Endothelial cell of umbilical vein (primary cell): ENCODE measurements around the gene CAMTA1. TPM values are rescaled to one million over a fixed set of nuclear protein-coding genes. Genes with fewer than 3 reads are reported as not detected.

Experiments used
- BruUV-seq: library from RNA; stranded (reverse); fragments of 400-500 nt; replicated peaks from 2 replicates; lab custom pipeline; 2021; lab: Mats Ljungman, UMichigan
- CTCF ChIA-PET: fragments of 300-600, 350-600 bp; sonication (Branson Sonifier 250); formaldehyde crosslinking; loops from one replicate; lab custom pipeline; 2021; ENCODE audit warnings: antibody characterized with exemption, inconsistent platforms; lab: Charles Lee
- POLR2A ChIA-PET: fragments of 300-600, 350-600 bp; sonication (Branson Sonifier 250); formaldehyde crosslinking; loops from one replicate; lab custom pipeline; 2021; ENCODE audit warnings: antibody characterized with exemption, inconsistent platforms; lab: Charles Lee
- DNase-seq: peaks from one replicate; pipeline ENCODE4 v3.0.0-alpha.2; 2011; ENCODE audit warnings: low read depth, low spot score
- FAIRE-seq: peaks from 2 replicates; lab custom pipeline; 2011; peaks lifted over from hg19 to GRCh38; lab: Jason Lieb, UNC
- H2AFZ ChIP-seq: 2 replicates; pipeline ENCODE4 v1.6.0; 2012; ENCODE audit warnings: low read depth, low read length, control low read depth, inconsistent platforms
- H3K27ac ChIP-seq: 2 replicates; pipeline ENCODE4 v1.5.1; 2011; ENCODE audit warnings: low read depth, mild to moderate bottlenecking, control low read depth, low read length, moderate library complexity; ENCODE audit not compliant: insufficient read depth
- H3K27me3 ChIP-seq, 2 experiments: 2 replicates each; pipeline versions ENCODE4 v1.6.0 to v1.6.1; 2011; ENCODE audit warnings: low read length in 2 of 2, mixed read lengths in 1 of 2; ENCODE audit not compliant: control insufficient read depth in 2 of 2, insufficient read depth in 2 of 2
- H3K36me3 ChIP-seq, 2 experiments: 2 replicates in 1 of 2; 3 replicates in 1 of 2; pipeline ENCODE4 v1.5.1; 2011; ENCODE audit warnings: low read length in 2 of 2, mild to moderate bottlenecking in 1 of 2, moderate library complexity in 1 of 2; ENCODE audit not compliant: control insufficient read depth in 2 of 2, insufficient read depth in 2 of 2; ENCODE audit errors: extremely low read depth in 1 of 2
- H3K4me1 ChIP-seq: 3 replicates; pipeline ENCODE4 v1.5.1; 2011; ENCODE audit warnings: mild to moderate bottlenecking, low read length; ENCODE audit not compliant: control insufficient read depth, insufficient read depth; ENCODE audit errors: extremely low read depth
- H3K4me2 ChIP-seq: 2 replicates; pipeline ENCODE4 v1.6.1; 2011; ENCODE audit warnings: low read length, control low read depth, mixed read lengths; ENCODE audit not compliant: insufficient read depth
- H3K4me3 ChIP-seq, 3 experiments: fragments of 200-600 bp in 1 of 3; sonication (generic), shearing (Covaris generic) in 1 of 3; replicated peaks in 1 of 3; 2 replicates each; pipeline ENCODE4 v1.5.1; 2011 to 2016; ENCODE audit warnings: control low read depth in 3 of 3, low read length in 3 of 3, mild to moderate bottlenecking in 2 of 3, inconsistent platforms in 1 of 3, low read depth in 1 of 3, moderate library complexity in 1 of 3; ENCODE audit not compliant: insufficient read depth in 1 of 3
- H3K79me2 ChIP-seq: 2 replicates; pipeline ENCODE4 v1.6.0; 2012; ENCODE audit warnings: low read length, inconsistent platforms; ENCODE audit not compliant: control insufficient read depth, insufficient read depth
- H3K9ac ChIP-seq: replicated peaks from 2 replicates; pipeline ENCODE3; 2011; ENCODE audit warnings: low read length, control low read depth; ENCODE audit not compliant: insufficient read depth; ENCODE audit errors: extremely low read depth
- H3K9me1 ChIP-seq: replicated peaks from 3 replicates; pipeline ENCODE4 v1.6.0; 2011; ENCODE audit warnings: mild to moderate bottlenecking, low read length; ENCODE audit not compliant: control insufficient read depth, insufficient read depth; ENCODE audit errors: extremely low read depth
- H3K9me3 ChIP-seq: replicated peaks from 2 replicates; pipeline ENCODE4 v1.5.1; 2012; ENCODE audit warnings: low read length, inconsistent platforms; ENCODE audit not compliant: control insufficient read depth, insufficient read depth
- H4K20me1 ChIP-seq: replicated peaks from 2 replicates; pipeline ENCODE3; 2011; ENCODE audit warnings: mild to moderate bottlenecking, low read length; ENCODE audit not compliant: control insufficient read depth, insufficient read depth; ENCODE audit errors: extremely low read depth
- CTCF ChIP-seq, 2 donors: IDR thresholded peaks; 1 replicate in 1 of 2; 2 replicates in 1 of 2; pipeline ENCODE4 v1.5.1; 2011; ENCODE audit warnings: low read length in 2 of 2, mild to moderate bottlenecking in 2 of 2, moderate library complexity in 2 of 2, control low read depth in 1 of 2, inconsistent platforms in 1 of 2, low read depth in 1 of 2; ENCODE audit not compliant: insufficient read depth in 1 of 2; ENCODE audit errors: extremely low read depth in 1 of 2
- EZH2 ChIP-seq: IDR thresholded peaks from 2 replicates; pipeline ENCODE4 v1.6.1; 2012; ENCODE audit warnings: borderline replicate concordance, low read depth, mild to moderate bottlenecking, moderate library complexity, low read length, inconsistent platforms; ENCODE audit not compliant: severe bottlenecking
- FOS ChIP-seq: IDR thresholded peaks from 2 replicates; pipeline ENCODE4 v1.6.1; 2011; ENCODE audit warnings: mild to moderate bottlenecking, low read length, moderate library complexity, borderline replicate concordance; ENCODE audit not compliant: insufficient read depth
- GATA2 ChIP-seq: IDR thresholded peaks from 2 replicates; pipeline ENCODE4 v1.7.0; 2011; ENCODE audit warnings: low read depth, mild to moderate bottlenecking, moderate library complexity, mixed read lengths, low read length; ENCODE audit not compliant: insufficient read length, insufficient read depth
- POLR2A ChIP-seq: IDR thresholded peaks from 2 replicates; pipeline ENCODE4 v1.6.1; 2012; ENCODE audit warnings: low read depth, mild to moderate bottlenecking, control low read depth, low read length
- dilution Hi-C: fragments of 300-500 bp; cut with MboI; formaldehyde crosslinking; loops from one replicate; pipeline ENCODE4 v1.15.0; 2019; ENCODE audit warnings: low sequenced_read_pairs; ENCODE audit not compliant: extremely low pct_ligation_motif_present
- intact Hi-C: fragments of 100-400 bp; cut with micrococcal nuclease; formaldehyde crosslinking; loops from one replicate; pipeline ENCODE4 v1.10.0; 2022
- polyA plus RNA-seq, 4 experiments: library from polyadenylated mRNA; depleted of rRNA in 3 of 4; stranded (reverse) in 3 of 4; unstranded in 1 of 4; fragments of >200 nt; gene quantifications; 2 replicates each; pipeline versions ENCODE4 v1.2.1 to v1.2.3, GENCODE V29; 2011 to 2012; ENCODE audit warnings: missing spikeins in 1 of 4
- total RNA-seq: library from RNA; stranded (reverse); gene quantifications from 2 replicates; pipeline ENCODE4 v1.2.3, GENCODE V29; 2021

Gene CAMTA1
- total and polyA plus RNA-seq, 2 donors (not counting 3 experiments of a cell fraction or from before 2014, with no cell fraction given) = 50.8 to 92.7 TPM

- BruUV-seq = no TSS peak
- H3K4me1 ChIP-seq = no peaks in the 10 kb centered on the region
- no peak overlapping the region for H3K9ac ChIP-seq
- FAIRE-seq = no peak
- CTCF ChIA-PET = no interaction called here
- H3K27me3 ChIP-seq = no peaks in the 10 kb centered on the region
- POLR2A ChIA-PET = no interaction called here
- H3K79me2 ChIP-seq = no peaks in the 10 kb centered on the region
- no peak overlapping the region for H3K4me2 ChIP-seq
- intact Hi-C loops (no loop called here), dilution Hi-C loops (no loop called here)
- TF ChIP-seq GATA2 (no peak), EZH2 (no peak)
- no peaks in the 10 kb centered on the region for H3K9me3 ChIP-seq
- no peak overlapping the region for H3K4me3 ChIP-seq
- DNase-seq = no peak
- H3K27ac ChIP-seq = no peak overlapping the region
- no peaks in the 10 kb centered on the region for H3K9me1 ChIP-seq
- no peaks in the 10 kb centered on the region for H4K20me1 ChIP-seq
- H2AFZ ChIP-seq = no peak overlapping the region
- no peaks in the 10 kb centered on the region for H3K36me3 ChIP-seq
Measured at GRCh38 chr1:7508934-7509519, 723.8 kb downstream of the CAMTA1 start.

GRCh38 chr1:7509598-7509997, 724.3 kb downstream of the CAMTA1 start:
- H3K9ac ChIP-seq = no peak overlapping the region
- no peaks in the 10 kb centered on the region for H3K9me3 ChIP-seq
- no peaks in the 10 kb centered on the region for H3K27me3 ChIP-seq
- no peaks in the 10 kb centered on the region for H3K36me3 ChIP-seq
- no peak overlapping the region for H3K4me2 ChIP-seq
- TF ChIP-seq FOS (no peak), EZH2 (no peak), POLR2A (no peak), CTCF (IDR thresholded peaks at IDR 0.05; ENCODE audit: extremely low read depth in 1 of 2, insufficient read depth in 1 of 2, low read depth in 1 of 2, low read length in 2 of 2) (no peak)
- no peak overlapping the region for H3K4me3 ChIP-seq
- intact Hi-C loops = no loop called here
- no peak overlapping the region for H2AFZ ChIP-seq
- H3K79me2 ChIP-seq = no peaks in the 10 kb centered on the region
- no peak for FAIRE-seq
- POLR2A ChIA-PET = no interaction called here
- no TSS peak for BruUV-seq
- DNase-seq = no peak
- no peak overlapping the region for H3K27ac ChIP-seq
- no peaks in the 10 kb centered on the region for H4K20me1 ChIP-seq
- CTCF ChIA-PET = no interaction called here
- dilution Hi-C loops = no loop called here
- H3K9me1 ChIP-seq = no peaks in the 10 kb centered on the region
- no peaks in the 10 kb centered on the region for H3K4me1 ChIP-seq
